CD4-positive, CD25-positive, alpha-beta regulatory T cell (primary cell): ENCODE results near the gene HTR3B. TPM values are rescaled to one million over a fixed set of nuclear protein-coding genes. Genes with fewer than 3 reads are reported as not detected.

Experiments
- ATAC-seq, 2 donors: fragments of 150-1000 bp; cut with Tn5 transposase; one replicate each; pipeline ENCODE4 v1.10.0; 2021; ENCODE audit warnings: low read depth in 2 of 2, moderate number of reproducible peaks in 2 of 2, moderate library complexity in 1 of 2
- DNase-seq, 3 donors: peaks; one replicate each; pipeline versions ENCODE4 v3.0.0 to v3.0.0-alpha.2; 2012 to 2022; ENCODE audit warnings: mixed read lengths in 1 of 3
- H3K27ac ChIP-seq: one replicate; pipeline ENCODE4 v1.7.0; 2013; ENCODE audit warnings: mild to moderate bottlenecking, low read length; ENCODE audit not compliant: insufficient read depth, poor library complexity, severe bottlenecking
- H3K27me3 ChIP-seq: one replicate; pipeline ENCODE4 v1.7.0; 2013; ENCODE audit warnings: low read length; ENCODE audit not compliant: control insufficient read depth, insufficient read depth
- H3K36me3 ChIP-seq: one replicate; pipeline ENCODE4 v1.7.0; 2013; ENCODE audit warnings: mild to moderate bottlenecking, low read length, moderate library complexity; ENCODE audit not compliant: control insufficient read depth, insufficient read depth
- H3K4me1 ChIP-seq: 2 replicates; pipeline ENCODE4 v1.7.0; 2013; ENCODE audit warnings: mild to moderate bottlenecking, low read length; ENCODE audit not compliant: insufficient read depth, control insufficient read depth, poor library complexity, severe bottlenecking
- H3K4me3 ChIP-seq: one replicate; pipeline ENCODE4 v1.7.0; 2013; ENCODE audit warnings: low read depth, mild to moderate bottlenecking, low read length, moderate library complexity
- H3K9me3 ChIP-seq, 2 experiments: 1 replicate in 1 of 2; 2 replicates in 1 of 2; pipeline ENCODE4 v1.7.0; 2013; ENCODE audit warnings: low read length in 2 of 2, mild to moderate bottlenecking in 1 of 2, moderate library complexity in 1 of 2; ENCODE audit not compliant: control insufficient read depth in 2 of 2
- H3K27ac Mint-ChIP-seq, 3 donors: one replicate each; pipeline ENCODE4 v1.8.0; 2020 to 2022; ENCODE audit warnings: mild to moderate bottlenecking in 3 of 3, mixed read lengths in 3 of 3, moderate library complexity in 2 of 3
- H3K27me3 Mint-ChIP-seq: one replicate; pipeline ENCODE4 v1.8.0; 2022; ENCODE audit warnings: mild to moderate bottlenecking, mixed read lengths
- H3K36me3 Mint-ChIP-seq: one replicate; pipeline ENCODE4 v1.8.0; 2020; ENCODE audit warnings: mixed read lengths
- H3K4me1 Mint-ChIP-seq, 4 donors: one replicate each; pipeline ENCODE4 v1.8.0; 2020 to 2022; ENCODE audit warnings: mixed read lengths in 4 of 4, mild to moderate bottlenecking in 1 of 4
- H3K4me3 Mint-ChIP-seq, 4 donors: one replicate each; pipeline ENCODE4 v1.8.0; 2020 to 2022; ENCODE audit warnings: mild to moderate bottlenecking in 4 of 4, mixed read lengths in 4 of 4, moderate library complexity in 3 of 4
- H3K9me3 Mint-ChIP-seq, 7 donors: one replicate each; pipeline ENCODE4 v1.8.0; 2020 to 2022; ENCODE audit warnings: mixed read lengths in 7 of 7, mild to moderate bottlenecking in 3 of 7, moderate library complexity in 2 of 7
- polyA plus RNA-seq, 4 donors: library from polyadenylated mRNA; unstranded; fragments of 300-500 nt; fragmentation: Illumina TruSeq; gene quantifications; one replicate each; pipeline ENCODE4 v1.2.3, GENCODE V29; 2021
- total RNA-seq: library from RNA; stranded (reverse); gene quantifications from one replicate; pipeline ENCODE4 v1.2.3, GENCODE V29; 2022

Gene HTR3B
- total and polyA plus RNA-seq, 5 donors from 2014 or later, result not detected

DNA sequence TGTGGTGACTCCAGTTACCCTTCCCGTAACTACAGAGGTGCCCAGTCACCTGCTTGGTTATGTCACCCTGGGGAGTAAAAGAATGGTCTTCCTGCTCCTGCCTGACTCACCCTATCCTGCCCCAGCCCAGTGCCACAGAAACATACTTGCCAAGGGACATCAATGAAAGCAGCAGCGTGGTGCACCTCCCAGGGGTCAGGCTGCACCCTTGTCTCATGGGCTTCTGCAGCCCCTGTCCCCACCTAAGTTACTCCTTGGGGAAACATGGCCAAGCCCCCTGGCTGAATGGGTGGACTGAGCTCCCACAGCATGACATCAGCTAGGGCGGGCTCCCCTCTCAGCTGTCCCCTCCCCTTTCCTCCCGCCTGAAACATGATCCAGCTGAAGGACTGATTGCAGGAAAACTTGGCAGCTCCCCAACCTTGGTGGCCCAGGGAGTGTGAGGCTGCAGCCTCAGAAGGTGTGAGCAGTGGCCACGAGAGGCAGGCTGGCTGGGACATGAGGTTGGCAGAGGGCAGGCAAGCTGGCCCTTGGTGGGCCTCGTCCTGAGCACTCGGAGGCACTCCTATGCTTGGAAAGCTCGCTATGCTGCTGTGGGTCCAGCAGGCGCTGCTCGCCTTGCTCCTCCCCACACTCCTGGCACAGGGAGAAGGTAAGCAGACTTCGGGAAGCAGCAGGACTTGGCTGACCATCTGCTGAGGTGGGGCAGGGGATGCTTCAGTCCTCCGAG lies 70.3 kb downstream of the HTR3B start, which contains the start of gene HTR3A:
HTR3A (plus strand) TSS at position 368 of the 730 bp plus-strand sequence; CDS start at position 586, 218 bp downstream.
- H3K36me3 Mint-ChIP-seq, result no peaks in the 10 kb centered on the region
- Histone ChIP-seq H3K9me3 (no peaks in the 10 kb centered on the region), H3K36me3 (no peaks in the 10 kb centered on the region), H3K4me3 (no peak within 1 kb of the TSS), H3K4me1 (no peaks in the 10 kb centered on the region), H3K27me3 (no peaks in the 10 kb centered on the region), H3K27ac (no peak within 1 kb of the TSS)
- peaks cover 0 to 1% (median 0%) of the 10 kb centered on the region in 7 donors for H3K9me3 Mint-ChIP-seq
- no peak within 1 kb of the TSS for H3K4me3 Mint-ChIP-seq
- peaks cover 16% of the 10 kb centered on the region for H3K27me3 Mint-ChIP-seq
- H3K4me1 Mint-ChIP-seq, result no peaks in the 10 kb centered on the region
- H3K27ac Mint-ChIP-seq, result no peak within 1 kb of the TSS
- no peak for DNase-seq
- ATAC-seq, result no peak

DNA sequence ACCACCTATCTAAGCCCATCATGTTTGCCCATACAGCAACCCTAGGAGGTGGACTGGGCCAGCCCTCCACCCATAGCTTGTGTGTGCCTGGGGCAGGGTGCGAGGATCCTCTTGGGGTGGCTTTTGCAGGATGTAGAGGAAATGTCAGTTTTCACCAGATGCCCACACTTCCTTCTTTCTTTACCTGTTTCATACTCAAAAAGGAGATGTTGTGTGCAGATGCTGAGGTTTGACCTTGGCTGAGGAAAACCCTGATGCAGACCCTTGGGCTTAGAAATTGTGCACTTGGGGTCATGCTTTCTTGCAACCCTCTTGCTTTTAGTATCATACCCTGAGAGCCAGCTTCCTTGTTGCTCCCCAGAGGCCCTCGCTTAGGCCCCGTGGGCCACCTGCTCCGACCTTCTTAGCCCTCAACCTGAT lies 72.5 kb downstream of the HTR3B start:
- no peaks in the 10 kb centered on the region for H3K9me3 Mint-ChIP-seq

DNA sequence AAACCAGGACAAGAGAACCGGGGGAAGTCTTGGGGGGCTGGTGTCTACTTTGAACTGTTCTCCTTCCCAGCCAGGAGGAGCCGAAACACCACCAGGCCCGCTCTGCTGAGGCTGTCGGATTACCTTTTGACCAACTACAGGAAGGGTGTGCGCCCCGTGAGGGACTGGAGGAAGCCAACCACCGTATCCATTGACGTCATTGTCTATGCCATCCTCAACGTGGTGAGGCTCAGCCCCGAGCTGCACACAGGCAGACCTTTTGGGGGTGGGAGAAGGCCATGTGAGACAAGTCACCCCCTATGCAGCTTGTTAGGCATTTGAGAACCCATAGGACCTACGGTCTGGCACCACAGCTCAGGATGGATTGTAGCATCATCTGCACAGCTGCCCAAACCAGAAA lies 73.1 kb downstream of the HTR3B start:
- Histone ChIP-seq H3K27me3 (no peaks in the 10 kb centered on the region), H3K27ac (no peak overlapping the region), H3K36me3 (no peaks in the 10 kb centered on the region), H3K4me3 (no peak overlapping the region), H3K9me3 (no peaks in the 10 kb centered on the region), H3K4me1 (no peaks in the 10 kb centered on the region)
- ATAC-seq (no peak), DNase-seq (no peak)
- no peak overlapping the region for H3K4me3 Mint-ChIP-seq
- H3K9me3 Mint-ChIP-seq, result no peaks in the 10 kb centered on the region
- H3K4me1 Mint-ChIP-seq, result no peaks in the 10 kb centered on the region
- no peak overlapping the region for H3K27ac Mint-ChIP-seq
- peaks cover 4% of the 10 kb centered on the region for H3K27me3 Mint-ChIP-seq
- H3K36me3 Mint-ChIP-seq, result no peaks in the 10 kb centered on the region

More for the DNA sequence above, 72.5 kb downstream of the HTR3B start:
- H3K27me3 ChIP-seq, result no peaks in the 10 kb centered on the region
- DNase-seq (no peak), ATAC-seq (no peak)
- H3K36me3 Mint-ChIP-seq, result no peaks in the 10 kb centered on the region
- H3K27me3 Mint-ChIP-seq, result peaks cover 4% of the 10 kb centered on the region
- no peaks in the 10 kb centered on the region for H3K4me1 ChIP-seq
- H3K27ac Mint-ChIP-seq, result no peak overlapping the region
- H3K4me1 Mint-ChIP-seq, result no peaks in the 10 kb centered on the region
- no peaks in the 10 kb centered on the region for H3K9me3 ChIP-seq
- no peak overlapping the region for H3K4me3 Mint-ChIP-seq
- H3K27ac ChIP-seq, result no peak overlapping the region
- H3K4me3 ChIP-seq, result no peak overlapping the region
- no peaks in the 10 kb centered on the region for H3K36me3 ChIP-seq

DNA sequence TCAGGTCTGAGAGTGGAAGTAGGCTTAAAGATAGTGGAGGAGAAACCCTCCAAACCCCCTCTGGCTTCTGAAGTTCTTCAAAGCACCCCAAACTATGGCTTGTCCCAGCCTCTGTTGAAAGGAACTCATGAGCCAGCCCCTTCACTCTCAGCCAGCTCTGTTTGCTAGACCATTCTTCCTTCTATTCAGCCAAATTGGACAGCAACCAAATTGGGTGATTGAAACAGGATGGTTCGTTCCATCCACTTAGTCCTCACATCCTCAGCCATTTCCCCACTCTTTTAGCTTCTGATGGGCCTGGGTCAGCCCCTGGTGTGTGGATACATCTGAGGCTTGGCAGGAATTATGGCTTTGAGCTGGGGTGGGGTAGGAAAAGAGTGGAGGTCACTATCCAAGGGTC lies 74.8 kb downstream of the HTR3B start:
- H3K36me3 Mint-ChIP-seq, result no peaks in the 10 kb centered on the region
- H3K36me3 ChIP-seq, result no peaks in the 10 kb centered on the region
- peaks cover 4% of the 10 kb centered on the region for H3K27me3 Mint-ChIP-seq
- H3K4me1 ChIP-seq, result no peaks in the 10 kb centered on the region
- peaks cover 0 to 2% (median 0%) of the 10 kb centered on the region in 7 donors for H3K9me3 Mint-ChIP-seq
- no peak overlapping the region for H3K4me3 ChIP-seq
- no peak for ATAC-seq
- no peaks in the 10 kb centered on the region for H3K4me1 Mint-ChIP-seq
- H3K27me3 ChIP-seq, result no peaks in the 10 kb centered on the region
- no peak overlapping the region for H3K27ac Mint-ChIP-seq
- DNase-seq, result no peak
- no peak overlapping the region for H3K4me3 Mint-ChIP-seq
- H3K27ac ChIP-seq, result no peak overlapping the region
- no peaks in the 10 kb centered on the region for H3K9me3 ChIP-seq

DNA sequence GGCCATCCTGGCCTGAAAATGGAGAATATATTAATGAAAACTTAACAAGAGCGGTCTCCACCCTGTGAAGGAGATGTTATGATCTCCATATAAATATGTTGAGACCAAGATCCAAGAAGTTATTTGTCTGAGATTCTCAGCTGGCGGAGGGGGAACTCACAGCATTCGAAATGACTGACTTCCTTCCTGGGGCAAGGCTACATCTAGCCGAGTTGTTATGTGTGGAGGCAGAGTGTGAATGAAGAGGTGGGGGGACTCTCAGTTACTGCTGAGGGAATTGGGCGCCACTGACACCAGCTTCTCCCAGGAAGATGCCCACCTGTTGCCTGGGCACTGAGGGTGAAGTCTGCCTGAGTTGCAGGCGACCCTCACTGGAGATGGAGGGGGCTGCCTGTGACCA lies 76.2 kb downstream of the HTR3B start:
- Histone ChIP-seq H3K9me3 (no peaks in the 10 kb centered on the region), H3K36me3 (no peaks in the 10 kb centered on the region), H3K4me1 (no peaks in the 10 kb centered on the region), H3K4me3 (no peak overlapping the region), H3K27me3 (no peaks in the 10 kb centered on the region), H3K27ac (no peak overlapping the region)
- Mint-ChIP-seq H3K9me3 (peaks cover 0 to 2% (median 0%) of the 10 kb centered on the region in 7 donors), H3K27me3 (peaks cover 4% of the 10 kb centered on the region), H3K4me3 (no peak overlapping the region), H3K27ac (no peak overlapping the region), H3K36me3 (no peaks in the 10 kb centered on the region), H3K4me1 (no peaks in the 10 kb centered on the region)
- DNase-seq, result no peak
- no peak for ATAC-seq

DNA sequence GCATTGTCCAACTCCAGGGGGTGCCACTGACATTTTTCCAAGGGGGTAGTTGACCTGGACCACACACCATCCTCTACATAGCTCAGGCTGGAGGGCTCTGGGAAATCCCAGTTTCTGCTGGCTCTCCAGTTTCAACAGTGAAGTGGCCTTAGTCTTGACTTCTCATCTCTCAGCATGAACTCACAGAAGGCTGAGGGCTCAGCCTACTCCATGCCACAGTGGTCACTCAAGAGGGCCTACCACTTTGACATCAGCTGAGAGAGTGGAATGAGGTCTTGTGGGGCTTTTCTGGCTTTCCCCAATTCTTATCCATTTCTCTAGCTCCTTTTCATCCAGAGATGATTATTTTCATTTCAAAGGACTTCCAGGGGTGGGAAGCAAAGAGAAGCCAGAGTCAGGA lies 77.7 kb downstream of the HTR3B start:
- ATAC-seq (no peak), DNase-seq (no peak)
- H3K27me3 Mint-ChIP-seq, result peaks cover 4% of the 10 kb centered on the region

DNA sequence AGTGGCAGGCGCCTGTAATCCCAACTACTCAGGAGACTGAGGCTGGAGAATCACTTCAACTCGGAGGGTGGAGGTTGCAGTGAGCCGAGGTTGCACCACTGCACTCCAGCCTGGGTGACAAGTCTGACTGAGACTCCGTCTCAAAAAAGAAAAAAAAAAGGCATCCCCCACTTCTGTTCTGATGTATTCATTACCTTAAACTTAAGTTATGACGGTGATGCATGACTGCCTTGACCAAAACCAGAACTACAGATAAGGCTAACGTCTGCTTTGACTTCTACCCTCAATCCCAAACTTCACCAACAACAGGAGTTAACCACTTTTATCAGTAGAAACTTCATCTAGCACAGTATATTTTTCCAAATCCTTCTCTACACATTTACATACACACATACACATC lies 80.2 kb downstream of the HTR3B start:
- no peaks in the 10 kb centered on the region for H3K4me1 ChIP-seq
- DNase-seq (no peak), ATAC-seq (no peak)
- no peak overlapping the region for H3K4me3 ChIP-seq
- Mint-ChIP-seq H3K27me3 (peaks cover 4% of the 10 kb centered on the region), H3K9me3 (peaks cover 0 to 3% (median 0%) of the 10 kb centered on the region in 7 donors), H3K36me3 (no peaks in the 10 kb centered on the region), H3K4me3 (no peak overlapping the region), H3K4me1 (no peaks in the 10 kb centered on the region), H3K27ac (no peak overlapping the region)
- H3K9me3 ChIP-seq, result no peaks in the 10 kb centered on the region
- no peaks in the 10 kb centered on the region for H3K27me3 ChIP-seq
- no peak overlapping the region for H3K27ac ChIP-seq
- no peaks in the 10 kb centered on the region for H3K36me3 ChIP-seq

More for the DNA sequence above, 77.7 kb downstream of the HTR3B start:
- H3K4me1 Mint-ChIP-seq, result no peaks in the 10 kb centered on the region
- Histone ChIP-seq H3K27me3 (no peaks in the 10 kb centered on the region), H3K4me1 (no peaks in the 10 kb centered on the region), H3K4me3 (no peak overlapping the region), H3K9me3 (no peaks in the 10 kb centered on the region), H3K36me3 (no peaks in the 10 kb centered on the region), H3K27ac (no peak overlapping the region)
- no peaks in the 10 kb centered on the region for H3K36me3 Mint-ChIP-seq
- H3K4me3 Mint-ChIP-seq, result no peak overlapping the region
- H3K9me3 Mint-ChIP-seq, result peaks cover 0 to 2% (median 0%) of the 10 kb centered on the region in 7 donors
- H3K27ac Mint-ChIP-seq, result no peak overlapping the region

DNA sequence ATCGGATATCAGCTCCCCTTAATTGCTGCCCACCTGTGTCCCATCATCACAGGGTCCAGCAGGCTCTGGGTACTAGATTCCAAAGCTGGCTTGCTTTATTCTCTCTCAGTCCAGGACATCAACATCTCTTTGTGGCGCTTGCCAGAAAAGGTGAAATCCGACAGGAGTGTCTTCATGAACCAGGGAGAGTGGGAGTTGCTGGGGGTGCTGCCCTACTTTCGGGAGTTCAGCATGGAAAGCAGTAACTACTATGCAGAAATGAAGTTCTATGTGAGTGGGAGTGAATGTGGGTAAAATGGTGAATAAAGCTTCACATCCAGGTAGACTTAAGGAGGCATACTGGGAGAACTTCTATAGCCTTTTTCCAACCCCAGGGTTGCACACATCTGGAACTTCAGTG lies 81.3 kb downstream of the HTR3B start:
- Mint-ChIP-seq H3K27ac (no peak overlapping the region), H3K4me3 (no peak overlapping the region), H3K36me3 (no peaks in the 10 kb centered on the region), H3K9me3 (peaks cover 0 to 3% (median 0%) of the 10 kb centered on the region in 7 donors), H3K4me1 (no peaks in the 10 kb centered on the region), H3K27me3 (peaks cover 10% of the 10 kb centered on the region)
- Histone ChIP-seq H3K27me3 (no peaks in the 10 kb centered on the region), H3K4me1 (no peaks in the 10 kb centered on the region), H3K27ac (no peak overlapping the region), H3K9me3 (no peaks in the 10 kb centered on the region), H3K4me3 (no peak overlapping the region), H3K36me3 (no peaks in the 10 kb centered on the region)
- no peak for ATAC-seq
- DNase-seq, result no peak
